ENCODE measurements around the gene ADGRG3. TPM values are rescaled to one million over a fixed set of nuclear protein-coding genes. Genes with fewer than 3 reads are reported as not detected.

The ADGRG3 gene
- total RNA-seq, 1 experiment from 2014 or later, result 0.46 TPM

DNA sequence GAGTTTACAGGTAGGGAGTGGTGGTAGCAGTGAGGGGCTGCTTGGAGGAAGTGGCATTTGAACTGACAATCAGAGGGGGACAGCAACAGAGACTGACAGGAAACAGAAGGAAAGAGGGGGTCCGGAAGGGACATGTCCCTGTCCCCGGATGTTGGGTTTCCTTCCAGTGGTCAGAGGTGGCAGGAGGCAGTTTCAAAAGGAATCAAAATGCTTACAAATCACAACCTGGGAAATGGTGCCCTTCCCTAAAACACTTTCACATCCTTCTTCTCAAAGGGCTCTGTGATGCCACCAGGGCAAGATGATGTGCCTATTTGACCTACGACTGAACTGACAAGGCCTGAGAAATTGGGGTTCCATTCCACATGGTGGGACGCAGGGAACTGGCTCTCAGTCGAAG lies 20.0 kb upstream of the ADGRG3 start:
- Mint-ChIP-seq H3K4me3 (no peak overlapping the region), H3K4me1 (peaks cover 4 to 10% of the 10 kb centered on the region in 2 experiments; a peak in 3 of 4 replicates), H3K9me3 (no peaks in the 10 kb centered on the region), H3K27me3 (ENCODE audit: low read depth) (no peaks in the 10 kb centered on the region; the same call in 1 of the 2 replicates), H3K36me3 (ENCODE audit: insufficient read depth in 1 of 3, low read depth in 3 of 3) (no peaks in the 10 kb centered on the region), H3K27ac (no peak overlapping the region; a peak in 1 of 7 replicates)
- Histone ChIP-seq H3K79me1 (ENCODE audit: insufficient read depth, low read depth, low read length, poor library complexity, severe bottlenecking) (no peaks in the 10 kb centered on the region), H4K20me1 (ENCODE audit: control insufficient read depth, insufficient read depth, insufficient read length) (peaks cover 3% of the 10 kb centered on the region), H3K27me3 (ENCODE audit: insufficient read depth, low read length) (no peaks in the 10 kb centered on the region), H4K5ac (ENCODE audit: insufficient read length, low read depth, low read length) (no peak overlapping the region), H3K4me1 (ENCODE audit: insufficient read depth, low read length) (no peaks in the 10 kb centered on the region), H3K4ac (ENCODE audit: low read depth, low read length) (no peak overlapping the region), H3K56ac (ENCODE audit: insufficient read length, low read depth, low read length) (no peak overlapping the region), H3K27ac (ENCODE audit: insufficient read length, low read depth, low read length) (no peak overlapping the region), H2AFZ (ENCODE audit: low read length) (no peak overlapping the region), H3K4me2 (ENCODE audit: insufficient read depth, insufficient read length, low read length) (no peak overlapping the region), H2BK20ac (ENCODE audit: low read depth, low read length, poor library complexity, severe bottlenecking) (no peak overlapping the region), H2BK15ac (ENCODE audit: low read depth, low read length) (no peak overlapping the region), H2BK120ac (ENCODE audit: low read depth, low read length, poor library complexity, severe bottlenecking) (no peak overlapping the region), H3K18ac (ENCODE audit: insufficient read length, low read depth, low read length) (no peak overlapping the region), H3K9me3 (ENCODE audit: control insufficient read depth, low read depth, low read length) (no peaks in the 10 kb centered on the region), H4K91ac (ENCODE audit: insufficient read length, low read depth, low read length) (no peak overlapping the region), H2BK5ac (ENCODE audit: insufficient read length, low read length) (no peak overlapping the region), H3K23ac (ENCODE audit: insufficient read length, low read depth, low read length) (no peak overlapping the region), H3K79me2 (ENCODE audit: insufficient read depth, low read length) (no peaks in the 10 kb centered on the region), H3T11ph (ENCODE audit: low read length) (no peak overlapping the region), H2AK5ac (ENCODE audit: insufficient read length, low read length) (no peak overlapping the region), H3K14ac (ENCODE audit: insufficient read depth, low read length) (no peak overlapping the region), H4K8ac (replicated peaks; ENCODE audit: insufficient read length, low read depth, low read length) (no peak overlapping the region), H3K9ac (ENCODE audit: extremely low read depth, insufficient read length, low read length) (no peak overlapping the region), H2BK12ac (ENCODE audit: insufficient read length, low read depth, low read length) (no peak overlapping the region), H3K23me2 (ENCODE audit: insufficient read length, low read depth, low read length, poor library complexity, severe bottlenecking) (no peaks in the 10 kb centered on the region)
- TF ChIP-seq, protein P1, sequence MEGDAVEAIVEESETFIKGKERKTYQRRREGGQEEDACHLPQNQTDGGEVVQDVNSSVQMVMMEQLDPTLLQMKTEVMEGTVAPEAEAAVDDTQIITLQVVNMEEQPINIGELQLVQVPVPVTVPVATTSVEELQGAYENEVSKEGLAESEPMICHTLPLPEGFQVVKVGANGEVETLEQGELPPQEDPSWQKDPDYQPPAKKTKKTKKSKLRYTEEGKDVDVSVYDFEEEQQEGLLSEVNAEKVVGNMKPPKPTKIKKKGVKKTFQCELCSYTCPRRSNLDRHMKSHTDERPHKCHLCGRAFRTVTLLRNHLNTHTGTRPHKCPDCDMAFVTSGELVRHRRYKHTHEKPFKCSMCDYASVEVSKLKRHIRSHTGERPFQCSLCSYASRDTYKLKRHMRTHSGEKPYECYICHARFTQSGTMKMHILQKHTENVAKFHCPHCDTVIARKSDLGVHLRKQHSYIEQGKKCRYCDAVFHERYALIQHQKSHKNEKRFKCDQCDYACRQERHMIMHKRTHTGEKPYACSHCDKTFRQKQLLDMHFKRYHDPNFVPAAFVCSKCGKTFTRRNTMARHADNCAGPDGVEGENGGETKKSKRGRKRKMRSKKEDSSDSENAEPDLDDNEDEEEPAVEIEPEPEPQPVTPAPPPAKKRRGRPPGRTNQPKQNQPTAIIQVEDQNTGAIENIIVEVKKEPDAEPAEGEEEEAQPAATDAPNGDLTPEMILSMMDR (conservative IDR thresholded peaks at IDR 0.05), result no peak
- WGBS (ENCODE audit: extremely low coverage, insufficient read length, low lambda C conversion rate), result no CpG with 5 or more reads among the region's 5 CpGs
- DNase-seq, result no peak
